Measurements from ENCODE around the gene PLEKHD1. TPM values are rescaled to one million over a fixed set of nuclear protein-coding genes. Genes with fewer than 3 reads are reported as not detected.

PLEKHD1 gene
- total and polyA plus RNA-seq, 2 of the 8 experiments (the other 6 are each of a cell fraction or from before 2014, with no cell fraction given), result 0.24 to 0.48 TPM

DNA sequence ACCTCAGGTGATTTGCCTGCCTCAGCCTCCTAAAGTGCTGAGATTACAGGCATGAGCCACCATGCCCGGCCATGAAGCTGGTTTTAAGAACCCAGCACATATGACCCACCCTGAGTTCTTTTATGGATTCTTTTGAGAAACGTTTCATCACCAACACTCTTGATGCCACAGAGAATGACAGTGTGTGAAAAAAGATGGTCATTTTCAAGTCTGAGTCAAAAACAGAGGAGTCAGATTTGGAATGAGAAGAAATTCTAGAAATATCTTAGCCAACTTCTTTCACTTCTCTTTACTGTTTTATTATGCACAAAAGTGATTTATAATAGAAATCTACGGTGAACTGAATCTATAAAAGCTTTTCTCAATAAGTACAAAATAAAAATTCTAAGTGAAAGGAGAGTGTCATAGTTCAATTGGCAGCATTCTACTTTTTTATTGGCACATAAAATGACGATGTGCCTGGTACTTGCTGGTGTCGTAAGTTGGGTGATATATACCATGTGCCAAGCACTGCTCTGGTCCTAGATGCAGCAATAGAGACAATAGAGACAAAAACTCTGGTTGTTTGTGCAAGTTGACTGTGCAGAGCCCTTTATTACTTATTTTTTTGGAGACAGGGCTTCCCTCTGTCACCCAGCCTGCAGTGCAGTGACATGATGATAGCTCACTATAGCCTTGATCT lies 56.3 kb downstream of the PLEKHD1 start:
- no peak overlapping the region for H4K91ac ChIP-seq (replicated peaks; ENCODE audit: insufficient read length, low read length)
- H4K5ac ChIP-seq (ENCODE audit: insufficient read length, low read depth, low read length), result no peak overlapping the region
- H3K56ac ChIP-seq (replicated peaks; ENCODE audit: insufficient read length, low read depth, low read length), result no peak overlapping the region
- no peaks in the 10 kb centered on the region for H3K23me2 ChIP-seq (ENCODE audit: low read depth, low read length)
- H3K4me1 ChIP-seq (replicated peaks in 1 of 4; ENCODE audit: control insufficient read depth in 3 of 4, insufficient read depth in 4 of 4, low read length in 3 of 4), result peaks cover 0 to 2% (median 0%) of the 10 kb centered on the region in 4 experiments; a peak in 1 of 7 replicates
- H3K9me3 ChIP-seq (ENCODE audit: insufficient read depth in 2 of 2, low read depth in 1 of 2, low read length in 1 of 2), result no peaks in the 10 kb centered on the region
- no peaks in the 10 kb centered on the region; a peak in 3 of 7 replicates for H3K27me3 ChIP-seq (replicated peaks in 1 of 4; ENCODE audit: control insufficient read depth in 3 of 4, extremely low read depth in 1 of 4, insufficient read depth in 3 of 4, low read length in 3 of 4)
- H3K4me2 ChIP-seq (ENCODE audit: insufficient read depth in 1 of 2, low read depth in 2 of 2, low read length in 2 of 2), result no peak overlapping the region
- H4K8ac ChIP-seq (ENCODE audit: extremely low read depth, insufficient read depth, low read length), result no peak overlapping the region
- H2AFZ ChIP-seq (ENCODE audit: low read length), result no peak overlapping the region
- no peak overlapping the region for H3K4ac ChIP-seq (replicated peaks; ENCODE audit: insufficient read length, low read depth, low read length)
- WGBS, 2 experiments (ENCODE audit: extremely low coverage in 1 of 2, insufficient coverage in 1 of 2, insufficient read length in 1 of 2, insufficient replicate concordance in 2 of 2, low coverage in 1 of 2, low lambda C conversion rate in 2 of 2, missing lambda C conversion rate in 1 of 2), result 85% methylated on average over 5 of the region's 5 CpGs; no CpG with 5 or more reads in 1 of the 2 experiments
- H3K36me3 ChIP-seq (ENCODE audit: control insufficient read depth in 2 of 4, insufficient read depth in 4 of 4, low read length in 3 of 4), result no peaks in the 10 kb centered on the region
- H2BK20ac ChIP-seq (ENCODE audit: low read length), result no peak overlapping the region
- ChIA-PET CTCF (ENCODE audit: partially characterized antibody) (interaction anchor here (0.6 to 7.1 kb wide), 6 partner anchors 13 to 1293 kb away, joined by 3 to 79 read pairs (median 4); partner anchors contain the start of gene CCDC177), POLR2A (ENCODE audit: partially characterized antibody) (interaction anchor here (1.0 kb wide), 1 partner anchor 34 kb away, joined by 3 read pairs; the partner anchor contains the start of gene CCDC177)
- DNase-seq (ENCODE audit: low read depth in 1 of 2, low spot score in 2 of 2), result no peak
- H3K27ac ChIP-seq (ENCODE audit: low read depth, low read length), result no peak overlapping the region
- no peak overlapping the region for H3K9ac ChIP-seq (replicated peaks in 1 of 4; ENCODE audit: extremely low read depth in 1 of 4, low read depth in 3 of 4, low read length in 3 of 4)
- H3K4me3 ChIP-seq (ENCODE audit: extremely low read depth in 1 of 4, insufficient read depth in 2 of 4, low read depth in 3 of 4, low read length in 4 of 4), result no peak overlapping the region
- H2BK120ac ChIP-seq (replicated peaks; ENCODE audit: low read depth, low read length), result no peak overlapping the region
- no peak overlapping the region for H2BK15ac ChIP-seq (ENCODE audit: low read length)
- no peaks in the 10 kb centered on the region for H3K79me1 ChIP-seq (ENCODE audit: low read depth, low read length)
- no peak overlapping the region for H3K18ac ChIP-seq (ENCODE audit: extremely low read depth, low read length)
- no peaks in the 10 kb centered on the region for H3K79me2 ChIP-seq (ENCODE audit: control insufficient read depth in 1 of 2, insufficient read depth in 2 of 2, low read length in 2 of 2)
- no peak overlapping the region for H2AK5ac ChIP-seq (ENCODE audit: low read depth, low read length)
- no peak for FAIRE-seq
- H3K14ac ChIP-seq (ENCODE audit: insufficient read length), result no peak overlapping the region
- TF ChIP-seq EP300 (IDR thresholded peaks at IDR 0.05; ENCODE audit: borderline replicate concordance in 1 of 2, low read depth in 2 of 2, low read length in 2 of 2) (no peak), ZNF274 (IDR thresholded peaks at IDR 0.05; ENCODE audit: borderline replicate concordance, extremely low read depth, low read length) (no peak), RBBP5 (IDR thresholded peaks at IDR 0.05; ENCODE audit: borderline replicate concordance, low read depth, low read length) (no peak), SIN3A (conservative IDR thresholded peaks at IDR 0.05 in 1 of 2, IDR thresholded peaks at IDR 0.05 in 1 of 2; ENCODE audit: low read depth in 1 of 2, low read length in 2 of 2) (no peak), TBP (IDR thresholded peaks at IDR 0.05; ENCODE audit: low read depth, low read length) (no peak), TCF12 (IDR thresholded peaks at IDR 0.05; ENCODE audit: low read depth, low read length) (no peak)
- no peaks in the 10 kb centered on the region for H4K20me1 ChIP-seq (replicated peaks in 1 of 2; ENCODE audit: control insufficient read depth in 1 of 2, insufficient read depth in 2 of 2, low read length in 2 of 2)
- no peak overlapping the region for H2BK12ac ChIP-seq (ENCODE audit: low read depth, low read length)
- H3K23ac ChIP-seq (ENCODE audit: insufficient read length), result no peak overlapping the region
- no peak overlapping the region for H2BK5ac ChIP-seq (ENCODE audit: low read depth, low read length)
